ENCODE measurements around the gene PTGES3L. TPM values are rescaled to one million over a fixed set of nuclear protein-coding genes. Genes with fewer than 3 reads are reported as not detected.

Gene PTGES3L
- total RNA-seq, 1 experiment from 2014 or later = 0.74 TPM

DNA sequence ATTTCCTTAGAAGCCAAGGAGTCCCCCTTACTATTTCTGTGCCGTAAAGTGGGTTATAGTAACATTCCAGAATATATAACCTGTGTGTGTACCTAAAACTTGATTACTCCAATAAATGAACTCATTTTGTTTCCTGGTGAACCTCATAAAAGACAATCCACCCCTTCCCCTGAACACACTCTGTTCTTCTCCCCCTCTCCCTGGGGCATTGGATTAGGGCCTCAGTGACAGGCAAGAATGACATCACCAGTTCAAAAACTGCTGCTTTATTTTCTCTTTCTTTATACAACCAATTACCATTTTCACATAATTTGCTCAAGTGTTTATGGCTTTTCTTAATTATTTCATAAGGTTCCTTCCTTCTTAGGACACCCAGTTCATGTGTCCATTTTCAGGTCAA, 33.1 kb downstream of the PTGES3L start:
- TF ChIP-seq TCF7L2 (IDR thresholded peaks at IDR 0.05; ENCODE audit: low read depth, low read length) (no peak), SIN3A (IDR thresholded peaks at IDR 0.05; ENCODE audit: borderline replicate concordance, insufficient read depth, low read depth, low read length) (no peak)
- TF ChIP-seq, protein P1, sequence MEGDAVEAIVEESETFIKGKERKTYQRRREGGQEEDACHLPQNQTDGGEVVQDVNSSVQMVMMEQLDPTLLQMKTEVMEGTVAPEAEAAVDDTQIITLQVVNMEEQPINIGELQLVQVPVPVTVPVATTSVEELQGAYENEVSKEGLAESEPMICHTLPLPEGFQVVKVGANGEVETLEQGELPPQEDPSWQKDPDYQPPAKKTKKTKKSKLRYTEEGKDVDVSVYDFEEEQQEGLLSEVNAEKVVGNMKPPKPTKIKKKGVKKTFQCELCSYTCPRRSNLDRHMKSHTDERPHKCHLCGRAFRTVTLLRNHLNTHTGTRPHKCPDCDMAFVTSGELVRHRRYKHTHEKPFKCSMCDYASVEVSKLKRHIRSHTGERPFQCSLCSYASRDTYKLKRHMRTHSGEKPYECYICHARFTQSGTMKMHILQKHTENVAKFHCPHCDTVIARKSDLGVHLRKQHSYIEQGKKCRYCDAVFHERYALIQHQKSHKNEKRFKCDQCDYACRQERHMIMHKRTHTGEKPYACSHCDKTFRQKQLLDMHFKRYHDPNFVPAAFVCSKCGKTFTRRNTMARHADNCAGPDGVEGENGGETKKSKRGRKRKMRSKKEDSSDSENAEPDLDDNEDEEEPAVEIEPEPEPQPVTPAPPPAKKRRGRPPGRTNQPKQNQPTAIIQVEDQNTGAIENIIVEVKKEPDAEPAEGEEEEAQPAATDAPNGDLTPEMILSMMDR (IDR thresholded peaks at IDR 0.05) = no peak
- TF ChIP-seq, protein P2, sequence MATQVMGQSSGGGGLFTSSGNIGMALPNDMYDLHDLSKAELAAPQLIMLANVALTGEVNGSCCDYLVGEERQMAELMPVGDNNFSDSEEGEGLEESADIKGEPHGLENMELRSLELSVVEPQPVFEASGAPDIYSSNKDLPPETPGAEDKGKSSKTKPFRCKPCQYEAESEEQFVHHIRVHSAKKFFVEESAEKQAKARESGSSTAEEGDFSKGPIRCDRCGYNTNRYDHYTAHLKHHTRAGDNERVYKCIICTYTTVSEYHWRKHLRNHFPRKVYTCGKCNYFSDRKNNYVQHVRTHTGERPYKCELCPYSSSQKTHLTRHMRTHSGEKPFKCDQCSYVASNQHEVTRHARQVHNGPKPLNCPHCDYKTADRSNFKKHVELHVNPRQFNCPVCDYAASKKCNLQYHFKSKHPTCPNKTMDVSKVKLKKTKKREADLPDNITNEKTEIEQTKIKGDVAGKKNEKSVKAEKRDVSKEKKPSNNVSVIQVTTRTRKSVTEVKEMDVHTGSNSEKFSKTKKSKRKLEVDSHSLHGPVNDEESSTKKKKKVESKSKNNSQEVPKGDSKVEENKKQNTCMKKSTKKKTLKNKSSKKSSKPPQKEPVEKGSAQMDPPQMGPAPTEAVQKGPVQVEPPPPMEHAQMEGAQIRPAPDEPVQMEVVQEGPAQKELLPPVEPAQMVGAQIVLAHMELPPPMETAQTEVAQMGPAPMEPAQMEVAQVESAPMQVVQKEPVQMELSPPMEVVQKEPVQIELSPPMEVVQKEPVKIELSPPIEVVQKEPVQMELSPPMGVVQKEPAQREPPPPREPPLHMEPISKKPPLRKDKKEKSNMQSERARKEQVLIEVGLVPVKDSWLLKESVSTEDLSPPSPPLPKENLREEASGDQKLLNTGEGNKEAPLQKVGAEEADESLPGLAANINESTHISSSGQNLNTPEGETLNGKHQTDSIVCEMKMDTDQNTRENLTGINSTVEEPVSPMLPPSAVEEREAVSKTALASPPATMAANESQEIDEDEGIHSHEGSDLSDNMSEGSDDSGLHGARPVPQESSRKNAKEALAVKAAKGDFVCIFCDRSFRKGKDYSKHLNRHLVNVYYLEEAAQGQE (IDR thresholded peaks at IDR 0.05; ENCODE audit: insufficient read depth in 1 of 2, low read depth in 2 of 2, low read length in 1 of 2) = no peak
- POLR2A ChIA-PET = no interaction called here
- BruUV-seq (replicated peaks) = no TSS peak
- in situ Hi-C loops (cut with HindIII; ENCODE audit: low pct_unique_long_range_greater_than_20kb, low sequenced_read_pairs) (no loop called here), intact Hi-C loops (cut with micrococcal nuclease; ENCODE audit: unreplicated experiment) (no loop called here)
- H3K4me3 ChIP-seq (ENCODE audit: low read depth in 2 of 2, low read length in 2 of 2) = no peak overlapping the region
- no peaks in the 10 kb centered on the region for H3K27me3 ChIP-seq (ENCODE audit: control insufficient read depth, insufficient read depth, low read length)
- H3K36me3 ChIP-seq (ENCODE audit: control insufficient read depth, insufficient read depth, low read length) = no peaks in the 10 kb centered on the region
- H3K4me1 ChIP-seq (ENCODE audit: control insufficient read depth, insufficient read depth, low read length) = no peaks in the 10 kb centered on the region
- no peak for ATAC-seq
- H3K9me3 ChIP-seq (ENCODE audit: control insufficient read depth, insufficient read depth, low read depth, low read length) = no peaks in the 10 kb centered on the region
- DNase-seq (ENCODE audit: low read depth, low spot score) = no peak
- no peak overlapping the region for H3K27ac ChIP-seq (ENCODE audit: low read length)
- CTCF ChIA-PET = no interaction called here

DNA sequence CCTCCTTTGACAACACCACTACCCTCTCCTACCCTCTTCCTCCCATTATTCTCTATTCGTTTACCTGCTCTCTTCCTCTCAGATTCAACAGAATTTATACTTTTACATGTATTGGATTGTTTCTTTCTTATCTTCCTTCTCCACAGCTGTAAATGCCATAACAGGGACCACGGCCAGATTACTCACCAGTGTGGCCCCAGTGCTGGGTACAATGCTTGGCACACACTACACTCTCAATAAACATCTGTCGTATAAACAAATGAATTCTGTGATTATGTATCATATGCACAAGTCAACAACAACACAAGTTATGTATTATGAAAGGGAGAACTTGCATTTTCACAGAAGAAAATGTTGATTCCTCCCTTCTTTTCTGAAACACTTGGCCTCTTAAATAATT, 35.7 kb downstream of the PTGES3L start:
- TF ChIP-seq, protein P1 (IDR thresholded peaks at IDR 0.05) = no peak
- no peak for TF ChIP-seq SIN3A (IDR thresholded peaks at IDR 0.05; ENCODE audit: borderline replicate concordance, insufficient read depth, low read depth, low read length)
- TF ChIP-seq POLR2AphosphoS5 (IDR thresholded peaks at IDR 0.05; ENCODE audit: low read depth, low read length) = no peak
- TF ChIP-seq, protein P2 (IDR thresholded peaks at IDR 0.05; ENCODE audit: insufficient read depth in 1 of 2, low read depth in 2 of 2, low read length in 1 of 2) = no peak
- TF ChIP-seq TCF7L2 (IDR thresholded peaks at IDR 0.05; ENCODE audit: low read depth, low read length) = no peak
- in situ Hi-C loops (cut with HindIII; ENCODE audit: low pct_unique_long_range_greater_than_20kb, low sequenced_read_pairs) (no loop called here), intact Hi-C loops (cut with micrococcal nuclease; ENCODE audit: unreplicated experiment) (no loop called here)
- no peak for DNase-seq (ENCODE audit: low read depth, low spot score)
- Histone ChIP-seq H3K4me3 (ENCODE audit: low read depth in 2 of 2, low read length in 2 of 2) (no peak overlapping the region), H3K4me1 (ENCODE audit: control insufficient read depth, insufficient read depth, low read length) (no peaks in the 10 kb centered on the region), H3K36me3 (ENCODE audit: control insufficient read depth, insufficient read depth, low read length) (no peaks in the 10 kb centered on the region), H3K27me3 (ENCODE audit: control insufficient read depth, insufficient read depth, low read length) (no peaks in the 10 kb centered on the region), H3K9me3 (ENCODE audit: control insufficient read depth, insufficient read depth, low read depth, low read length) (no peaks in the 10 kb centered on the region), H3K27ac (ENCODE audit: low read length) (no peak overlapping the region)
- ATAC-seq = no peak
- POLR2A ChIA-PET = no interaction called here
- CTCF ChIA-PET = interaction anchor here (0.7 kb wide), 1 partner anchor 13 kb away, joined by 11 read pairs; no protein-coding TSS in a partner anchor
- no TSS peak for BruUV-seq (replicated peaks)
